ENCODE measurements around the gene TAF1A.

TAF1A gene

DNA sequence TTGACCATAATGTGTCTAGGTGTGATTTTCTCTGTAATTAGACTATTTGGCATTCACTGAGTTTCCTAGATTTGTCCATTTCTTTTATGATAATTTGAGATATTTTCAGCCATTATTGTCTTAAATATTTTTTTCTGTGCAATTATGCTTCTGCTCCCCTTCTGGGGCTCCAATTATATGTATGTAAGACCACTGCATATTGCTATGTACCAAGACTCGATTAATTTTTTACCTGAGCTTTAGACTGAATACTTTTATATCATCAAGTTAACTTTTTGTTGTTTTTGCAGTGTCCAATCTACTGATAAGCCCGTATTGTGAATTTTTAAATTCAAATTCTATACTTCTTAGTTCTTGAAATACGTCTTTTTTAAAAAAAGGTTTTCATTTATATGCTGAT lies 5.1 kb upstream of the TAF1A start:
- DNase-seq: no peak

DNA sequence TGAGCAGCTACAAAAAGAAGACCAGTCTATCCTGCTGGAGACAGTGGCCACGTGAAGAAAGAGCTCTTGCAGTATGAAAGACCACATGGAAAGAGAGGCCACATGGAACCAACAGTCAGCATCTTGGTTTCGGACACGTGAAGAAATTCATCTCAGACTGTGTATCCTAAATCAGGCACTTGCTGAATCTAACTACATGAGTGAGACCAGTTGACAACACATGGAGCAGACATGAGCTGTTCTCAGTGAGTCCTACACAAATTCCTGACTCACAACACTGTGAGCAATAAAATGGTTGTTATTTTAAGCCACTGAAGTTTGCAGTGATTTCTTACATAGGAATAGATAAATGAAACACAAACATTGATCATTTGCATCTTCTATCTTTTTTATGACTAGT lies 2.4 kb upstream of the TAF1A start:
- no peak for DNase-seq

DNA sequence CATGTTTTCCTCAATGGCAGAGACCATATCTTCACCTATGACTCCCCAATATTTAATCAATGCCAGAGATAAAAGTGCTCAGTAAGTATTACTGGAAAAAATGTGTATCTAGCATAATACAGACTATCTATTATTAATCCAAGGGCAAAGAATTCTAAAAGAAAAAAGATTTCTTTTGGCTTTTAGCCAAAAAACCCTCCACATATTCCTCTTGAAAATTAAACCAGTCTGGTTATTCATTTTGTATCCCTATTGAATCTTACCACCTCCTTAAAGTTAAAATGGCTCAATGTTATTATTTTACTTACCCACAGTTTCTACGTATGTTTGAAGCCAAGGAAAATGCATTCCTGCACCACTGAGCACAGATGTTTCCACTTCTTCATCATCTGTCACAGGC lies 1.6 kb downstream of the TAF1A start:
- DNase-seq: no peak

DNA sequence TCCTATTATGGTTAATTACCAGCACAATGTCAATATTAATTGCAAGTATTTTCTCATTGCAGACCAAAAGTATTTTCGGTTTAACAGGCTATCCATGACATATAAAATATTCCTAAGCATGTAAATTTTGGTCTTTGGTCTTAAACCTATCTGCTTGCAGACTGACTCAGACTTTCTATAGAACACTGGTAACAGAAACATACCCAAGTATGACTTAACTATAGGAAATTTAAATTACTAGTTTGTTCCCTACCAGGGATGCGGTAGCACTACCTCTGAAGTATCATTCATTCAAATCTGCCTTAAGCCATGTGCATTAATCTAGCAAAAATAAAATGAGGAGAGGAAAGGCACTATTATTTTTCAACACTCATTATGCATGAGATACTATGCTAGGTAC lies 2.9 kb downstream of the TAF1A start:
- DNase-seq: no peak

DNA sequence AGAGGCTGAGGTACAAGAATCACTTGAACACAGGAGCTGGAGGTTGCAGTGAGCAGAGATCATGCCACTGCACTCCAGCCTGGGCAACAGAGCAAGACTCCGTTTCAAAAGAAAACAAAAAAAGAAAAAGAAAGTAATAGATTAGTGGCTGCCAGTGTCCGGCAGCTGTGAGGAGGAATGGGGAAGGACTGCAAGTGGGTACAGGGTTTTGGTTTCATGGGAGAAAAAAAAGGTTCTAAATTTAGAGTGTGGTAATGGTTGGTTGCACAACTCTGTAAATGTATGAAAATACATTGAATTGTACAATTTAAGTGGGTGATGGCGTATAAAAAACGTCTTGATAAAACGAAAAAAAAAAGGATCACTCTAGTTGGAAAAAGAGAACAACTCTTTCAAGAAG lies 6.7 kb downstream of the TAF1A start:
- DNase-seq: no peak

DNA sequence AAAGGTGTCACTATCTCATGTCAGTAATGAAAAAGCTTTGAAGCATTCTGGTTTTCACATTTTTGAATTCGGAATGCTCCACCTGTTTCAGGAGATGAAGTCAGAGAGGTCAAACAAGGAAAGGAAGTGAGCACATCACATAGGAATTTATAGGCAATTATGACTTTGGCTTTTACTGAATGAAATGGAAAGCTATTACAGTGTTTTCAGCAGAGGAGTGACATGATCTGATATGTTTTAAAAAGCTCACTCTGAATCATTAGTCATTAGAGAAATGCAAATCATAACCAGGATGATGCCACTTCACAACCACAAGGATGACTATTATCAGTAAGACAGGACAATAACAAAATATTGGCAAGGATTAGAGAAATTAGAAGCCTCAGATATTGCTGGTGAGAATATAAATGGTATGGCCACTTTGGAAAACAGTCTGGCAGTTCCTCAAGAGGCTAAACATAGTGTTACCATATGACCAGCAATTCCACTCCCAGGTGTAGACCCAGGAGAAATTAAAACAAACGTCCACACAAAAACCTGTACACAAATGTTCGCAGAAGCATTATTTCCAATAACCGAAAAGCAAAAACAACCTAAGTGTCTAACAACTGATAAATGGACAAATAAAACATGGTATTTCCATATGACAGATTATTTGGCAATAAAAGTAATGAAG lies 7.5 kb downstream of the TAF1A start:
- DNase-seq: no peak

DNA sequence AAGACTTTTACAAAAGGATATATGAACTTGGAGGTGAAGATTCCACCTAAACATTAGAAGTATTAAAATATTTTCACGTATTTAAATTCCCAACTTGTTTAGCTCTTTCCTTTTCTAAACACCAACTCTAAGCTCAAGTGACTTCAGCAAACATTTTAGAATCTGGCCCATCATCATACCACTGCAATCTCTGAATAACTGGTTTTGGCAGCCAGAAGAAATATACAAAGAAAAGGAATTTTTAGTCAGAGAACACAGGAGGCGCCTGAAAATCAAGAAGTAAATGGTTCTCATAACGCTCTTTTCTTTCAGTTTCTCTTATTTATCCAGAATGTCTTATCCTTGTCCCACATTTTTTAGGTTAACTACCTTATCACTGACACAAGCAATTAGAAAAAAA lies 10.4 kb downstream of the TAF1A start:
- DNase-seq: no peak

DNA sequence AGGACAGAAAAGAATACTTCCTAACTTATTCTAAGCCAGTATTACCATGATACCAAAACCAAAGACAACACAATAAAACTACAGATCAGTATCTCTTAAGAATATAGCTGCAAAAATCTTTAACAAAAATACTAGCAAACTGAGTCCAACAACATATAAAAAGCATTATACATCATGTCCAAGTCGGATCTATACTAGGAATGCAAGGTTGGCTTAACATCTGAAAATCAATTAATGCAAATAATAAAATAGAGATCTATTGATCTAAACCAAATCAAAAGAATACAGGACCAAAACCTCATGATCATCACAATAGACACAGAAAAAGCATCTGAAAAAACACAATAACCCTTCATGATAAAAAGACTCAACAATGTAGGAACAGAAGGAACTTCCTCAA lies 18.9 kb downstream of the TAF1A start:
- DNase-seq: no peak

DNA sequence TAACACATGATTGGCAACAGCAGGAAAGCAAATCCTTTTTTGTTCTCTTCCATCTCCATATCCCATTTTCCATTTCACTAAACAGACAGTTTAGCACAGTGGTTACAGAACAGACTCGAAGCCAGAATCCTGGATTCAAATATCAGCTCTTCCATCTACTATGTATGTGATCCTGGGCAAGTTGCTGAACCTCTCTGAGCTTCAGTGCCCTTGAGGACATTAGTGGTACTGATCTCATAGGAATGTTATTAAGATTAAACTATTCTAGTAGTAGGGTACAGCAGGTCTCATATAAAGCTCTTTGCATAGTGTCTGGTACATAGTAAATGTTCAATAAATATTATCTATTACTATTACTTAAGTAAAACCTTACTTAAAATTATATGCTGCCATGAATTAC lies 28.1 kb downstream of the TAF1A start:
- DNase-seq: no peak

DNA sequence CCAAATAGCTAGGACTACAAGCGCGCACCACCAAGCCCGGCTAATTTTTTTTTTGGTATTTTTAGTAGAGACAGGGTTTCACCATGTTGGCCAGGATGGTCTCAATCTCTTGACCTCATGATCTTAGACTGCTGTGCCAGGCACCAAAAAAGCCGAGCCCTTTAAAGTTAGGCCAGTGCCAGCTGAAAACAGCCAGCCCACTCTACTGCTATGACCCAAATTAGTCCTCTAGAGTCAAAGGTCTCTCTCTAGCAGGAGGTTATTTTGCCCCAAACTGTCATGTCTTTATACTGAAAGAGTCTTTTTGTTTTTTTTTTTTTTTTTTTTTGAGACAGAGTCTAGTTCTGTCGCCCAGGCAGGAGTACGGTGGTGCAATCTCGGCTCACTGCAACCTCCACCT lies 32.2 kb downstream of the TAF1A start:
- no peak for DNase-seq

DNA sequence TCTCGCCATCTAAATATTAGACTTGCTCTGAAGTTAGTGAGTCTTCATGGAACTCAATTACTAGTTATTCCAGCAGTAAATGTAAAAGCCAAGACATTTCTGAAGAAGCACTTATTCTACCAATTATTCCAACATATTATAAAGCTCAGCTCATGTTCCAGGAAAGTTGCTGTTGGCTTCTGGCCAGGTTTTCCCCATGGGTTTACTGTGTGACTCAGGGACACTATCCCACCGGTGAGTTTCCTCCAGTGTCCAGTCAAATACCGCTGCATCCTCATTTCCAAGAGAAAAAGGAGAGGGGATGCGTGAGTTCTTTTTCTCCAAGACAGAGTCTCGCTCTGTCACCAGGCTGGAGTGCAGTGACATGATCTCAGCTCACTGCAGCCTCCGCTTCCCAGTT lies 32.6 kb downstream of the TAF1A start:
- no peak for DNase-seq

DNA sequence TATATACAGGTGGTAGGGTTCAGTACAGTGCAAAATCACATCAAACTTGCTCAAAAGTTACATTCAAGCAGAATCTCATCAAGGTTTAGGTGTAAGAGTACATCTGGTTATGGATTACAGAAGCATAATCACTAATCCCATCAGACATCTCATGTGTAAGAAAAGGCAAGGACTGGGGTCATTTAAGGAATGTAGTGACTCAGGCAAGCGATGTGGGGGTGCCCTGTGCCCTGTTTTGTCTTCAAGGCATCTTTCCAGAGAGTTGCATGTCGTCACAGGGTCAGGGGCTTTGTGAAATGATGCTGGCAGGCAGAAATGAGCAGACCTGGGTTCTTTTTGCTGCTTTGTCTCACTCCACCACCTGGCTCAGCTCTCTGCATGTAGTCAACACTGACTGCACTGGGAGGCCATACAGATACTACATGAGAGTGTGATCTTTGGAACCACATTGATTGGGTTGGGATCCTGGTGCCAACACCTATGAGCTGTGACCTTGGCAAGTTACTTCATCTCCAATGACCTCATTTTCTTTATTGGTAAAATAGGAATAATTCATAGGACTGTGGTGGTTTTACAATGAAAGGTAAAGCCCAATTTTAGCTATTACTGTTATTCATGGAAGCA lies 33.6 kb downstream of the TAF1A start:
- DNase-seq: no peak

DNA sequence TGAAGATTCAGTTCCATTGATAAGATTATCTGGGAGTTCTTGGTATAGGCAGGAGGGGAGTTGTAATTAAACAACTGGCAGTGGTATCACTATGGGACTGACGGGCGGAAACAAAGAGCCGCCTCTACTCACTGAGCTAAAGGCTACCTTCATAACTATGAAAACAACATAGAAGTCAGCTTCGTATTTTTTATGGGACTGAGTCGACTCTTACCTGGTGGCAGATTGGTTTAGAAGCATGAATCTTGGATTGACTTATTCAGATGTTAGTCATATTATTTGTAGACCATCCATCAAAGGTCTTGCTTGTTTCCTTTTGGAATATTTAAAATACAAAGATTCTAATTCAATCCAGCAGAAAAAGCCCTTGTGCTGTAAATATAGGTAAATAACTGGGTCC lies 35.6 kb downstream of the TAF1A start:
- DNase-seq: no peak

DNA sequence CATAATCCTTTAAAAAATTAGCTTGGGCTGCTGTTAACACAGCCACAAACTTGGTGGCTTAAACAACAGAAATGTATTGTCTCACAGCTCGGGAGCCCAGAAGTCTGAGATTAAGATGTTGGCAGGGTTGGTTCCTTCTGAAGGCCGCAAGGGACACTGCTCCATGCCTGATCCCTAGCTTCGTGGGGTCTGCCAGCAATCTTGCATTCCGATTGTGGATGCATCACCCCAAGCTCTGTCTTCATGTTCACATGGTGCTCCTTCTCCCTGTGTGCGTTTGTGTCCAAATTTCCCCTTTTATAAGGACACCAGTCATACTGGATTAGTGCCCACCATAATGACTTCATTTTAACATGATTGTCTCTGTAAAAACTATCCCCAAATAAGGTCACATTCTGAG lies 36.9 kb downstream of the TAF1A start:
- no peak for DNase-seq

DNA sequence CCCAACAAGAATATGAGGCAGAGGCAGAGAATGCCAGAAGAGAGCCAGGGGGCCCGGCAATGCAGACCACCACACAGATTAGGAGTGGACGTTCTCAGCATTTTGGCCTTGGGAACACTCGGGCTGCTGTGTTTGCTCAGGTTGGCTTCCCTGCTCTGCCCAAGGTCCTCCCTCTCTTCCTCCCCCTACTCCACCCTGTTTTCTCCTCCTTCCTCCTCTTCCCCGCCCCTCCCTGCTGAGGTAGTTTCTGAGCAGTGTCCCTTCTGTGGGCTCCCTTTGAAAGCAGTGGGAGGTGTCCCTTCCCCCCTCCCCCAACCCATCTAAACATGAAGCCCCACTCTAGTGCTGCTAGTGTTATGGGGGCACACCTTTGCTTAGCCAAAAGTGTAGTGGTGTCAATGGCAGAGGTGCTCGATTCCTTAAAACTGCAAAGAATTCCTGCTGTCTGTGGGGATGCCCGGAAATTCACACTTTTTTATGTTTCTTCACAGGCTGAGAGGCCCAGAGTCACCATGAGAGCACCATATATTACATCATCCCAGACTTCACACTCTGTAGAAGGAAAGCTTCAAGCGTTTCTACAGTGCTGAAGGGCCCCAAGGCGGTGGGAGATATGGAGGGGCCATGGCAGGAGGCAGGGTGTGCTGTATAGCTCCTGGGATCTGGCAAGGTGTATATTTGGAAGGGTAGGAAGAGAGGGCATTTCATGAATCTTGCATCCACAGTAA lies 41.6 kb downstream of the TAF1A start, which contains the start of gene HHIPL2:
TSS of gene HHIPL2 (minus strand) at position 161 of the 728 bp plus-strand sequence. CDS start at position 101, 60 bp downstream.
- peak; percentile 64 for DNase-seq

DNA sequence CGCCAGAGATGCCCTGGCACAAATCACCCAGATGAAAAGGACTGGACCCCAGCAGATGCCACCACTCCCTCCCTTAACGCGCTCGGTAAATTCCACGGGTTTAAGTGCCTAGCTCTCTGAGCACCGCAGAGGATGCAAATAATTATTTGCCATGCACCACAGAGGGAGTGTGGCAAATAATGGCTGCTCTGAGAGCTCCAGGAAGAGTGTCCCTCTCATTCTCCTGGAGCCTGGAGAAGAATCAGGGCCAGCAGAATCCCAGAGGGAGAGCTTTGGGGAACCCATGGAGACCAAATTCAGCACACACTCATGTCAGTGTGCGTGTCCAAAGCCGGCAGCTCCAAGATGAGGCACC lies 42.5 kb downstream of the TAF1A start:
- no peak for DNase-seq

DNA sequence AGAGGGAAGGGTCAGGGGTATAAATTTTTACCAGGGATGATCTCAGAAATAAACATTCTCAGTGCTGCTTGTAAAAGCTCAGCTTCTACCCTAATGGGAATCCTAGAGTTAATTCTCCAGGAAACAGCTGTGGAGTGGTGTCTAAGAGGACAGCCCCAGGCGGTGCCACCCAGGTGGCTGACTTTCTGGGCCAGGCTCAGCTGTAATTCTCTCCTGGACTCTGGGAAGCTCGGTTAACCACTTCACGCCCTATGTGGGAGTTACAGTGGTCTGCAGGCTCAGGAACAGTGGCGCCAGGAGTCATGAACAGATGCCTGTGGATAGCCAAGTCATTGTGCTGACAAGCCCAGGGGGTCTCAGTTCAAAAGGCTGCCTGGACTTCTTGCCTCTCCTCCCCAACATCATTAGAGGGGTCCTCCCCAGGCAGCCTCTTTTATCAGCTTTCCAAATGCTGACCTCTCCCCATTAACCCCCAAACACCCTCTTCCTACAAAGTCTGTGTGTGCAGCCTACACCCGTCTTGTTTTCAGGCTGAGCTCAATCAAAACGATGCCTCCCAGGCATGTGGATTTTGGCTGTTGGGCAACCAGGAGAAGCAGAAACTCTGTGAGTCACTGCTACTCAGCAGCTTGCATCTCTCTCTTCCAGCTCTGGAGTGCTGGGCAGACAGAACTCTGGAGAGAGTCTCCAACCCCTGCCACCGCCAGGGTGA lies 43.0 kb downstream of the TAF1A start:
- DNase-seq: peak; percentile 98

DNA sequence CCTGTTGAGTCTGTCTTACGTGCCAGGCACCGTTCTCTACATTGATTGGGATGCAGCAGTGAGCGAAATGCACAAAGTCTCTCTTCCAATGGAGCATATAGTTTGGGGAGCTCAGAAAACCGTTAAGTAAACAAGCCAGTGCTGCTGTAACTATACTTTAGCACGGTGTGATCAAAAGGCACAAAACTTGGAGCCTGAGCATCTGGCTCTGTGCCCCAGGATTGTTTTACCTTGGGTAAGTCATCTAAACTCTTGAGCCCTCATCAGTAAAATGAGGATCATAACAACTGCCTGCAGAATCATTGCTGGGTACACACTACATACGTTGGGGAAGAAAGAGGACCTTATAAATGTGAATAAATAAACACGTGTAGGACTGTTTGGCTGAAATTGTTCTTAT lies 43.6 kb downstream of the TAF1A start:
- peak; percentile 71 for DNase-seq

DNA sequence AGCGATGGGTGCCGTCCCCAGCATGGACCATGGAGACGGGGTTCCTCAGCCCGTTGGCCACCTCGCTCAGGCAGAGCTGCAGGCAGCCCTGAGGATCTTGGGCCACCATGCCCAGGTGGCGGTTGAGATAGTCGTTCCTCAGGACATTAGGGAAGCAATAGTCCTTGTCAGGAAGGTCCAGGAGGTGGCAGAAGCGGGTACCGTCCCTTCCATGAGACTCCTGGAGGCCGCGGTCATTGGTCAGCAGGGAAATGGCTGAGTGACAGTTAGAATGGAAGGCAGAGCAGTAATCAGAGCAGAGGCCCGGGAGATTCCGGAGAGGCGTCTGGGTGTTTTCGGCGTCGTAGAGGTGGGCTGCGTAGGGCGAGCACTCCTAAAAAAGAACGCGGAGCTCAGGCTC lies 45.9 kb downstream of the TAF1A start:
- DNase-seq: no peak

DNA sequence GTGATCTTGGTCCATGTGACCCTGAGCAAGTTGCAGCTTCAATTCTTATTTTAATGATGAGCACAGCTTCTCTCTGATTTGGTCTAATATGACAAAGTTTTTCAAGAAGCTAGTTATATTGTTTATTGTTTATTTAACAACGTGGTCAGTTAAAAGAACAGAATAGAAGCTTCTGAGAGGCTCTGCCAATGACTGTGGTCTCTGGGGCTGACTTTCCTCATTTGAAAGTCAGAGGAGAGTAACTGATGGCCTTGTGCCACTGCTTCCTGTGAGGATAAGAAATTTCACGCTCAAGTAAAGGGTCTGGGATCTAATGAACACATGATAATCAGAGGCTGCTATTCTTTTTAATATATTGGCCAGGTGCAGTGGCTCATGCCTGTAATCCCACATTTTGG lies 49.1 kb downstream of the TAF1A start:
- DNase-seq: no peak

DNA sequence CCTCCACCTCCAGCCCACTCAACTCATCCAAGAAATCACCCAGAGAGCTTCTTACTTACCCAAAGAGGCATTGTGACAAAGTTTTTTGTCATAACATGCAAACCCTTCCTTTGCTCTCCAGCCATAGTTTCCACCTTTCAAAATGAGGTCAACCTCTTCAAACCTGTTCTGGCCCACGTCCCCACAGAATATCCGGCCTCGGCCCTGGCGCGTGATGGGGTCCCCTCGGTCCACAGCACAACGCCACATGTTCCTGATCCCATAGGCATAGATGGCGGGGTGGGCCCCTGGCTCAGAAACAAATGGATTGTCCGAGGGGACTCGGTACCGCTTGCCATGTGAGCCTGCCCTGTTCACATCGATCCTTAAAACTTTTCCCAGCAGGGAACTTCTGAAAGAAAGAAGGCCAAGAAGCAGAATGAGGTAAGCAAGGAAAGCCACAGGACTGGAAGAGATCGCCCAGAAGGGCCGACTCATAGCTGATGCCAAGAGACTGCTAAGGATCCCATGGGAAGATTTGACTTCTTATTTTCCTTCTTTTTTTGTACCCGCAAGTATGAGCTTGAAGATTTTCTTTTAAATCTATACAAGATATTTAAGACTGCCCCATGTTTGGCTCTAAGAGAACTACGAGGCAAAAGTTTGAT lies 49.7 kb downstream of the TAF1A start:
- no peak for DNase-seq

DNA sequence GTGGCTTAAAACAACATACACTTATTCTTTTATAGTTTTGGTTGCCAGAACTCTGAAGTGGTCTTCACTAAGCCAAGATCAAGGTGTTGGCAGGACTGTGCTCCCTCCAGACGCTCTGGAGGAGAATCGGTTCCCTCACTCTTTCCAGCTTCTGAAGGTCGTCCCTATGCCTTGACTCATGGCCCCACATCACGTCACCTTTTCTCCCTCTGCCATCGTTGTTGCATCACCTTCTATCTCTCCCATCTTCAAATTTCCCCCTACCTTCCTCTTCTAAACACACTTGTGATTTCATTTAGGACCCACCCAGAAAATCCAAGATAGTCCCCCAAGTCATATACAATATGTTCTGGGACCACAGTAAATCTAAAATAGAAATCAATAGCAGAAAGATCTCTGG lies 54.3 kb downstream of the TAF1A start:
- no peak for DNase-seq

DNA sequence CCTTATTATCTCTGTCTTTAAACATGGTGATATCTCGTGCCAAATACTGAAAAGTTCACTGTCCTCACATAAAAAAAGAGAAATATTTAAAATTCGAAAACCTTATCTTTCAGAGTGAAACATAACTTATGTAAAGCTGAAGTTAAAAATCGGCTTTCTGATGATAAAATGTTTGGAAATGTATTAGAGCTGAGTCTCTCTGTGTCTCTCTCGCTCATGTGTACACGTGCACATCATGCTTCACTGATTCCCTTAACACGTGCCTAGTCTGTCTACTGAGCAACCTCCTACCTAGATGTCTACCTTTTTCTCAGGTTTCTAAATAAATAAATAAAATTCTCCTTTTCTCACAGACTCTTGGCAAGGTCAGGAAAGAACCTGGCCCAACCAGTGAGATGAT lies 58.9 kb downstream of the TAF1A start:
- no peak for DNase-seq
